Neural cell (in vitro differentiated cells): ENCODE results near the gene EXOC2.

Experiments used
- EP300 ChIP-seq: fragments of 450-650 bp; conservative IDR thresholded peaks from 2 replicates; pipeline ENCODE4 v1.6.1; 2014; ENCODE audit warnings: antibody characterized with exemption, mild to moderate bottlenecking, moderate library complexity; ENCODE audit not compliant: poor library complexity, severe bottlenecking
- EZH2 ChIP-seq: fragments of 200-600, 300-800 bp; shearing (Covaris generic), sonication (generic); IDR thresholded peaks from 2 replicates; pipeline ENCODE4 v1.6.1; 2014; ENCODE audit warnings: antibody characterized with exemption, low read length, borderline replicate concordance, mild to moderate bottlenecking; ENCODE audit not compliant: insufficient read depth, poor library complexity, severe bottlenecking
- MXI1 ChIP-seq: fragments of 450-650 bp; conservative IDR thresholded peaks from 2 replicates; pipeline ENCODE4 v1.6.1; 2014; ENCODE audit warnings: antibody characterized with exemption, mild to moderate bottlenecking; ENCODE audit not compliant: poor library complexity, severe bottlenecking
- POLR2AphosphoS5 ChIP-seq: IDR thresholded peaks from 2 replicates; pipeline ENCODE4 v1.6.1; 2012
- RAD21 ChIP-seq: fragments of 450-650 bp; conservative IDR thresholded peaks from 2 replicates; pipeline ENCODE4 v1.6.1; 2014; ENCODE audit warnings: antibody characterized with exemption, mild to moderate bottlenecking, moderate library complexity
- REST ChIP-seq: IDR thresholded peaks from 2 replicates; pipeline ENCODE4 v1.6.1; 2012; ENCODE audit warnings: borderline replicate concordance
- SMC3 ChIP-seq: fragments of 450-650 bp; conservative IDR thresholded peaks from 2 replicates; pipeline ENCODE4 v1.6.1; 2014; ENCODE audit warnings: antibody characterized with exemption, mild to moderate bottlenecking, moderate library complexity; ENCODE audit not compliant: poor library complexity
- TAF1 ChIP-seq: IDR thresholded peaks from 2 replicates; pipeline ENCODE4 v1.6.1; 2012; ENCODE audit warnings: low read depth
- TF ChIP-seq, protein P1 (sequence below): fragments of 450-650 bp; IDR thresholded peaks from 2 replicates; pipeline ENCODE4 v1.5.1; 2014; ENCODE audit warnings: antibody characterized with exemption, mild to moderate bottlenecking, moderate library complexity; ENCODE audit not compliant: poor library complexity, severe bottlenecking

- TF ChIP-seq EP300 (no peak), REST (no peak), POLR2AphosphoS5 (no peak), RAD21 (no peak), TAF1 (no peak), MXI1 (no peak), SMC3 (no peak), EZH2 (no peak)
- TF ChIP-seq, protein P1, sequence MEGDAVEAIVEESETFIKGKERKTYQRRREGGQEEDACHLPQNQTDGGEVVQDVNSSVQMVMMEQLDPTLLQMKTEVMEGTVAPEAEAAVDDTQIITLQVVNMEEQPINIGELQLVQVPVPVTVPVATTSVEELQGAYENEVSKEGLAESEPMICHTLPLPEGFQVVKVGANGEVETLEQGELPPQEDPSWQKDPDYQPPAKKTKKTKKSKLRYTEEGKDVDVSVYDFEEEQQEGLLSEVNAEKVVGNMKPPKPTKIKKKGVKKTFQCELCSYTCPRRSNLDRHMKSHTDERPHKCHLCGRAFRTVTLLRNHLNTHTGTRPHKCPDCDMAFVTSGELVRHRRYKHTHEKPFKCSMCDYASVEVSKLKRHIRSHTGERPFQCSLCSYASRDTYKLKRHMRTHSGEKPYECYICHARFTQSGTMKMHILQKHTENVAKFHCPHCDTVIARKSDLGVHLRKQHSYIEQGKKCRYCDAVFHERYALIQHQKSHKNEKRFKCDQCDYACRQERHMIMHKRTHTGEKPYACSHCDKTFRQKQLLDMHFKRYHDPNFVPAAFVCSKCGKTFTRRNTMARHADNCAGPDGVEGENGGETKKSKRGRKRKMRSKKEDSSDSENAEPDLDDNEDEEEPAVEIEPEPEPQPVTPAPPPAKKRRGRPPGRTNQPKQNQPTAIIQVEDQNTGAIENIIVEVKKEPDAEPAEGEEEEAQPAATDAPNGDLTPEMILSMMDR: no peak
These were observed 109.3 kb downstream of the EXOC2 start for GRCh38 chr6:583635-584034.
